DMS153 treated with DMSO at 0.1 percent for 48 hours (cell line): ENCODE measurements around the gene SLC30A1.
"Not testable (repeated sequence)": the region's sequence is repeated elsewhere in the genome, so short reads cannot be mapped to it uniquely, and the experiment has no call there.

Experiments
- DNase-seq: peaks from one replicate; lab custom pipeline; 2025; ENCODE audit not compliant: unreplicated experiment; lab: John Stamatoyannopoulos, UW

SLC30A1 gene

GRCh38 chr1:211587123-211587522 is 8.2 kb upstream of the SLC30A1 start:
- no peak for DNase-seq

DNA sequence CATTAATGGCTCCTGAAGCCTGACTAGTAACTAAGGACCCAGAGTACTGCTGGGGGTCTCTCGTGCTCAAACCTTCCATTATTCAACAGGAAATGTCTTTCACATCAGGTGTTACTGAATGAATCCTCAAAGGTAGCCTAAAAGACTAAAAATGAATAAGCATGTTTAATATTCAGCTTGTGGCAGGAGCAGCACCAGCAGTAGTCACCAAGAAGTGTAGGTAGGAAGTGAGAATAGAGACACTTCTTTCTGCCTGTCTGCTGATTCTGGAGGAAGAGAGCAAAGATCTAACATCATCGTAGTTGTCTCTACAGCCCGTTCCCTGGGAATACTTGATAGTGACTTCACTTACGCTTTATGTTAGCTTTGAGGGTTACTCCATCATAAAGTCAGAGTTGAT is 7.6 kb upstream of the SLC30A1 start:
- no peak for DNase-seq

GRCh38 chr1:211583011-211583992 is 4.3 kb upstream of the SLC30A1 start:
- no peak for DNase-seq

GRCh38 chr1:211581526-211581925 is 2.6 kb upstream of the SLC30A1 start:
- no peak for DNase-seq

GRCh38 chr1:211580303-211580687 is 1.3 kb upstream of the SLC30A1 start:
- DNase-seq, result no peak

DNA sequence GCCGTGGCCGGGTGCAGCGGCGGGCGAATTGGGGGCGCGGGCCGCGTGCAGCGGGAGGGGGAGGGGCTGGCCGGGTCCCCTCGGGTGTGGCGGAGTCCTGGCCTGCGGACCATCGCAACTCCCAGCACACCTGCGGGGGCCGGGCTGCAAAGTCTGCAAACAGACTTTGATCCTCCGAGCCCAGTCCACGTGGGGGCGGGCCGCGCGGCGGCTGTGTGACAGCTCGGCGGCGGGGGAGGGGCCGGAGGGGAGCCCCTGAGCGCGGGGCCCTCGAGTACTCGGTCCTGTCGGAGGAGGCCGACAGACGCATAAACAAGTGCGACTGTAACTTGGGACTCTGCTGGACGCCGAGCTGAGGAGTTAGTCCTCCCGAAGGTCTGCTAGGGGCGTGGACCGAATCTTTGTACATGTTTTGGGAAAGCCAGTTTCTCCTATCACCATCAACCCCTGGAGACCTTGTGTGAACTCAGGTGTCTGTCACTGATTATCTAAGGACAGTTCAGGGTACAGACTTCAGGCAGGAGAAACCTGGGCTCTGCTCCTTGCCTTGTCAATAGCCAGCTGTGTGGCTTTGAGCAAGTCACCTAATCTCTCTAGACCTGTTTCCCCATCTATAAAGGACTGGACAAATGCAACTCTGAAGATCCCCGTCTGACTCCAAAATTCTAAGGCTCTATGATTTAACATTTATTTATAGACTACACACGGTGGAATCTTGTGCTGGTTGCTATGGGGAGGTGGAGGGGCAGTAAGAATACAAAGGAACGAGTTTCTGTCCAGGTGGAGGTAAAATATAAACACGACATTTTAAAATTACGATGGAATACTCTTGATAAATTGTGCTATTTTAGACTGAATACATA is 710 bp upstream of the SLC30A1 start:
- DNase-seq, result peak; percentile 63

GRCh38 chr1:211577819-211578639 is 932 bp downstream of the SLC30A1 start:
- DNase-seq, result peak; percentile 76

- no peak for DNase-seq
Observed at GRCh38 chr1:211577277-211577818, 1.6 kb downstream of the SLC30A1 start.

DNA sequence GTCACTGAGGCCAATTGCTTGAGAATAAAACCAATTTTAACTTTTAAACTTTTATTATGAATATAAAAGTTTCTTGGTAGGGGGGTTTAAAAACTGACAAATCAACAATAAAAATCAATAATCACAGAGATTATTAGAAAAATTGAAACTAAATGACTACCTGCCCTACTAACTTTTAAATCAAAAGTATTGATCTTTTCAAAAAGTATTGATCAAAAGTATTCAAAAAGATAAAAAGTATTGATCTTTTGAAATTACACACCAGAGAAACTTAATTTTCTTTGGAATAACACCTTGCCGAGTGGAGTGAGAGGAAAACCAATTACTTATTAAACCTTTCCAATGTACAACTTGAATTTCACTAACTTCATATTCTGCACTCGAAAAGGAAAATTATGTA is 2.2 kb downstream of the SLC30A1 start:
- DNase-seq, result no peak

- no peak for DNase-seq
Observed at GRCh38 chr1:211574705-211575104, 4.3 kb downstream of the SLC30A1 start.

DNA sequence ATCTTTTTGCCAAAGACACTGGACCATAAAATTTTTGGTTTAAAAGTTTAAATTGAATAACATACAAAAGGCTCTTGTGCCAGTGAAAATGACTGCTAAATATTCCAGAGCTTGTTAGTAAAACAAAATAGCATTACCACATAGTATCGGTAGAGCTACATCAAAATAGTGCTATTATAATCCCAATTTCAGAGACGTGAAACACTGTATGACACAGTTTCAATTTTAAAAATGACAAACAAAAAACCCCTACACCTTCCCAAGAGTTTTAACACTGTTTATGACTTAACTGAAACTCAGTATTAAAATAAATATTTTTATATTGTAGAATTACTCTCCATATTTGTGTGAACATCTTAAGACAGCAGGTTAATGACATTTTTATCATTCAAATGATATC is 7.0 kb downstream of the SLC30A1 start:
- no peak for DNase-seq

DNA sequence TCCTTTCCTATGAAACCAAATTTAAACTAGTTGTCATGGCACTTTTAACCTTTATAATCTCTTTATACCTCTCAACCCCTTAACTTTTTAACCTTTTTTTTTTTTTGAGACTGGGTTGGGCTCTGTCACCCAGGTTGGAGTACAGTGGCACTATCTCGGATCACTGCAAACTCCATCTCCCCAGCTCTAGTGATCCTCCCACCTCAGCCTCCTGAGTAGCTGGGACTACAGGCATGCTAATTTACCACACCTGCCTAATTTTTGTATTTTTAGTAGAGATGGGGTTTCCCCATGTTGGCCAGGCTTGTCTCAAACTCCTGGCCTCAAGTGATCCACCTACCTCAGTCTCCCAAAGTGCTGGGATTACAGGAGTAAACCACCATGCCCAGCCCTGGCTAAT is 8.6 kb downstream of the SLC30A1 start:
- DNase-seq, result not testable (repeated sequence)

DNA sequence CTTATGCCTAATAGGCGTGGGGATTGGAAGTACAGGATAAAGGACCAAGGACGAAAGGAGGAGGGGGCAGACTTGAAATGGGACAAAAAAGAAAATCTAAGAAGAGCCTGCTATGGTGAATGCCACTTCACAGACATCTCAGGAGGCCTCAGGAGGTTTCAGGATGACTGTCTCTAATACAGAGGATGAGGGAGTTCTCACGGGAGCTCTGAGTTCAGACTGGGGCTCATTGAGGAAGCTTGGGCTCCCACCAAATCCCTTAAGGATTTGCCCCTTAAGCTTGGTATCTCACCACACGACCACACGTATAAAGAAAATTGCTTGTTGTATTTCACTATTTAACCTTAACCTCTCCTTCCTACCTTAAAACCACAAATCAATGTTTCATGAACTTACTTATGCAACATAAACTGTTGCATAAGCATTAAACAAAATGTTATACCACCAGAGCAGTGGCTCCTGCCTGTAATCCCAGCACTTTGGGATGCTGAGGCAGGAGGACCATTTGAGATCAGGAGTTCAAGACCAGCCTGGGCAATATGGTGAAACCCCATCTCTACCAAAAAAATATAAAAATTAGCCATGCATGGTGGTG is 12.4 kb downstream of the SLC30A1 start:
- DNase-seq, result no peak

DNA sequence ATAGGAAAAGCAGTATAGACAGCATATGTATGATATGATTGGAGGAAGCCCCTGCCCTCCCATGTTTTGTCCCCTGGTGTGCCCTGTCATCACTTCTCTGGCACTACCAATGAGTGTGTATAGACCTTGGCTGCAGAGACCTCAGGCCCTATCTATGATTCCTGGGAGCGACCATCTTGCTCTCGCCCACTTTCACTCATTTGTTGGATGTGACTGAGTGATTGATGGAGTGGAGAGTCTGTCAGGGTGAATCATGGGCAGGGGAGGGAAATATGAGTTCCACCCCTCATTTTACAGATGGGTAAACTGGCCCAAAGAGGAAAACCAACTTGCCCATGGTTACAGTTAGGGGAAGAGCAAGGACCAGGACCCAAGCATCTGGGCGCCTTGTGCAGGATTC is 14.9 kb downstream of the SLC30A1 start:
- no peak for DNase-seq

GRCh38 chr1:211559222-211560010 is 19.5 kb downstream of the SLC30A1 start:
- no peak for DNase-seq

DNA sequence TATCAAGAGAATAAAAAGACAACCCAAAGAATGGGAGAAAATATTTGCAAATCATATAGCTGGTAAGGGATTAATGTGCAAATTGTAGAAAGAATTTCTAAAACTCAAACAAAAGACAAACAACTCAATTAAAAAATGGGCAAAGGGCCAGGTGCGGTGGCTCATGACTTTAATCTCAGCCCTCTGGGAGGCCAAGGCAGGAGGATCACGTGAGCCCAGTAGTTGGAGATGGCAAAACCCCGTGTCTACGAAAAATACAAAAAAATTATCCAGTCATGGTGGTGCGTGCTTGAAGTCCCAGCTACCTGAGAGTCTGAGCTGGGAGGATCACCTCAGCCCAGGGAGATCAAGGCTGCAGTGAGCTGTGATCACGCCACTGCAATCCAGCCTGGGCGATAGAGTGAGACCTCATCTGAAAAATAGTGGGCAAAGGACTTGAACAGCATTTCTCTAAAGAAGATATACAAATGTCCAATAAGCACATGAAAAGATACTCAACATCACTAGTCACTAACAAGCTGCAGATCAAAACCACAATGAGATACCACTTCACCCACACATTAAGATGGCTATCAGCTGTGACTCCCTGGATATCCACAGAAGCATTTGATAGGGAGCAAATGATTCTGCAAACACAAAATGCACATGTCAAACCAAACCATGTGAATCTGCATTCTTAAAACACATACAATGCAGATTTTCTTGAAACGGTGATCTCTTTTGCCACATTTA is 20.9 kb downstream of the SLC30A1 start:
- DNase-seq, result no peak

DNA sequence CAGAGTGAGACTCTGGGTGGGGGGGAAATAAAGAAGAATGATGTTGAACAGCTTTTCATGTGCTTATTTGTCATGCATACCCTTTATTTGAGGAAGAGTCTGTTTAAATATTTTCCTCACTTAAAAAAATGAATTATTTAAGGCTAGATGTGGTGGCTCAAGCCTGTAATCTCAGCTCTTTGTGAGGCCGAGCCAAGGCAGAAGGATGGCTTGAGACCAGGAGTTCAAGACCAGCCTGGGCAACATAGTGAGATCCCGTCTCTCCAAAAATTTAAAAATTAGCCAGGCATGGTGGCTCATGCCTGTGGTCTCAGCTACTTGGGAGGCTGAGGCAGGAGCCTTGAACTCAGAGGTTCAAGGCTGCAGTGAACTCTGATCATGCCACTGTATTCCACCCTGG is 25.4 kb downstream of the SLC30A1 start:
- no peak for DNase-seq

- DNase-seq, result no peak
Observed at GRCh38 chr1:211551638-211552460, 27.1 kb downstream of the SLC30A1 start.
